Measurements from ENCODE around the gene EFTUD2. TPM values are rescaled to one million over a fixed set of nuclear protein-coding genes. Genes with fewer than 3 reads are reported as not detected.
A peak's percentile ranks its signal among the peaks of the same experiment; 100 is the strongest.

EFTUD2 gene
- total RNA-seq, 1 donor from 2014 or later: 92.3 TPM

GRCh38 chr17:44887016-44887415, 12.2 kb downstream of the EFTUD2 start:
- ATAC-seq: no peak

- no peak for ATAC-seq
Observed at GRCh38 chr17:44884941-44885340, 14.3 kb downstream of the EFTUD2 start.

- ATAC-seq: no peak
Observed at GRCh38 chr17:44881145-44881544, 18.1 kb downstream of the EFTUD2 start.

- ATAC-seq: no peak
Observed at GRCh38 chr17:44880062-44880461, 19.2 kb downstream of the EFTUD2 start.

- ATAC-seq: no peak
Observed at GRCh38 chr17:44879376-44879775, 19.9 kb downstream of the EFTUD2 start.

GRCh38 chr17:44878627-44879221, 20.5 kb downstream of the EFTUD2 start:
- ATAC-seq: no peak

- no peak for ATAC-seq
Observed at GRCh38 chr17:44877121-44877520, 22.1 kb downstream of the EFTUD2 start.

GRCh38 chr17:44875761-44876160, 23.5 kb downstream of the EFTUD2 start:
- no peak for ATAC-seq

GRCh38 chr17:44872131-44872768, 27.0 kb downstream of the EFTUD2 start:
- no peak for ATAC-seq

- no peak for ATAC-seq
Observed at GRCh38 chr17:44871556-44871955, 27.7 kb downstream of the EFTUD2 start.

- no peak for ATAC-seq
Observed at GRCh38 chr17:44867841-44868240, 31.4 kb downstream of the EFTUD2 start.

GRCh38 chr17:44865931-44866330, 33.3 kb downstream of the EFTUD2 start:
- ATAC-seq: no peak

- peak; percentile 69 for ATAC-seq
Observed at GRCh38 chr17:44865231-44865660, 34.0 kb downstream of the EFTUD2 start.

- peak; percentile 16 for ATAC-seq
Observed at GRCh38 chr17:44864831-44865230, 34.4 kb downstream of the EFTUD2 start.

- ATAC-seq: no peak
Observed at GRCh38 chr17:44863061-44863918, 36.0 kb downstream of the EFTUD2 start.

GRCh38 chr17:44862278-44862914, 36.8 kb downstream of the EFTUD2 start:
- no peak for ATAC-seq

GRCh38 chr17:44859701-44860100, 39.5 kb downstream of the EFTUD2 start:
- ATAC-seq: no peak

GRCh38 chr17:44854192-44854591, 45.1 kb downstream of the EFTUD2 start:
- no peak for ATAC-seq

GRCh38 chr17:44850612-44851011, 48.6 kb downstream of the EFTUD2 start:
- ATAC-seq: no peak

- ATAC-seq: no peak
Observed at GRCh38 chr17:44850025-44850424, 49.2 kb downstream of the EFTUD2 start.

GRCh38 chr17:44848961-44849489, 50.2 kb downstream of the EFTUD2 start:
- ATAC-seq: no peak

GRCh38 chr17:44848257-44848795, 50.9 kb downstream of the EFTUD2 start:
- no peak for ATAC-seq

- no peak for ATAC-seq
Observed at GRCh38 chr17:44847586-44847985, 51.7 kb downstream of the EFTUD2 start, which contains the start of gene HIGD1B. Gene HIGD1B (plus strand): TSS chr17:44847883. CDS start chr17:44848153, 270 bp downstream.

Data from esophagus mucosa (tissue), 1 donor.